DOHH2 (cell line): ENCODE measurements around the gene MTCL1.

ENCODE experiments used
- H3F3A ChIP-seq: fragments of 200-600 bp; sonication (generic), shearing (Covaris generic); 2 replicates; pipeline ENCODE4 v1.6.0; 2016; ENCODE audit warnings: antibody characterized with exemption, mild to moderate bottlenecking; ENCODE audit not compliant: control insufficient read depth, insufficient read depth
- H3K27ac ChIP-seq: fragments of 200-600 bp; sonication (generic); 2 replicates; pipeline ENCODE4 v1.5.1; 2014; ENCODE audit warnings: low read depth, mild to moderate bottlenecking, low read length, moderate library complexity
- H3K27me3 ChIP-seq: fragments of 200-600 bp; sonication (generic); 2 replicates; pipeline ENCODE4 v1.6.1; 2014; ENCODE audit warnings: mild to moderate bottlenecking, low read length, mixed read lengths; ENCODE audit not compliant: control insufficient read depth
- H3K36me3 ChIP-seq: fragments of 200-600 bp; sonication (generic); 2 replicates; pipeline ENCODE4 v1.6.1; 2014; ENCODE audit warnings: mild to moderate bottlenecking, low read length, moderate library complexity, mixed read lengths; ENCODE audit not compliant: control insufficient read depth
- H3K4me1 ChIP-seq: fragments of 200-600 bp; sonication (generic); 2 replicates; pipeline ENCODE4 v1.6.1; 2014; ENCODE audit warnings: mild to moderate bottlenecking, low read length, mixed read lengths; ENCODE audit not compliant: control insufficient read depth
- H3K4me2 ChIP-seq: fragments of 200-600 bp; sonication (generic); 2 replicates; pipeline ENCODE4 v1.6.0; 2014; ENCODE audit warnings: mild to moderate bottlenecking, low read length, moderate library complexity
- H3K4me3 ChIP-seq: fragments of 200-600 bp; sonication (generic); 2 replicates; pipeline ENCODE4 v1.5.1; 2014; ENCODE audit warnings: mild to moderate bottlenecking, low read length, mixed read lengths
- H3K79me2 ChIP-seq: fragments of 200-600 bp; sonication (generic); 2 replicates; pipeline ENCODE4 v1.6.1; 2014; ENCODE audit warnings: mild to moderate bottlenecking, low read length, mixed read lengths; ENCODE audit not compliant: control insufficient read depth
- H3K9me2 ChIP-seq: fragments of 200-600 bp; sonication (generic); replicated peaks from 2 replicates; pipeline ENCODE4 v1.6.1; 2014; ENCODE audit warnings: mild to moderate bottlenecking, low read length, mixed read lengths; ENCODE audit not compliant: control insufficient read depth
- H3K9me3 ChIP-seq: fragments of 200-600 bp; sonication (generic); 2 replicates; pipeline ENCODE4 v1.6.1; 2014; ENCODE audit warnings: antibody characterized with exemption, low read length, mixed read lengths; ENCODE audit not compliant: control insufficient read depth, insufficient read depth
- H4K20me1 ChIP-seq: fragments of 200-600 bp; sonication (generic); 2 replicates; pipeline ENCODE4 v1.6.0; 2014; ENCODE audit warnings: low read depth, mild to moderate bottlenecking, antibody characterized with exemption, low read length, moderate library complexity; ENCODE audit not compliant: control insufficient read depth, insufficient read depth
- EZH2phosphoT487 ChIP-seq: fragments of 200-600 bp; sonication (generic); IDR thresholded peaks from 2 replicates; pipeline ENCODE4 v1.6.1; 2017; ENCODE audit warnings: borderline replicate concordance, mild to moderate bottlenecking, antibody characterized with exemption, low read length, moderate library complexity, mixed read lengths
- TF ChIP-seq, protein P1 (sequence below): fragments of 200-600 bp; sonication (generic); IDR thresholded peaks from one replicate; pipeline ENCODE4 v1.5.1; 2014; ENCODE audit warnings: antibody characterized with exemption, mild to moderate bottlenecking, low read depth, low read length; ENCODE audit not compliant: poor library complexity, severe bottlenecking

The MTCL1 gene

DNA sequence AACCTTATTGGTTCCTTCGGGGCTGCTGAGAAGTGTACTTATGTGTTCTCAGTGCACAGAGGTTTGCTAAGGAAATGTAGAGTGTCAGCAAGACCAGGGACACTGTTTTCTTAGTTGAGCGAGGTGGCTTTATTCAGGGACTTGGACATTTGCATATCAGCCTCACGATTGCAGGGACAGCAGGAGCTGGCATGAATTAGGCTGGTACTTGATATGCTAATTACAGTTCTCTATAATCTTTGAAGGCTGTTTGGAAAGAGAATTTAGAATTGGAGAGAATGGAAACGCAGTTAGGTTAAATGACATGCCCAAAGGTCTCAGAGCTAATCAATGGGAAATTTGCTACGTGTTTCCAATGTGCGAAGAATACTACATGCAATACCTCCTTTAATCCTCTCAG, 18.7 kb upstream of the MTCL1 start:
- no peaks in the 10 kb centered on the region for H3K79me2 ChIP-seq
- TF ChIP-seq EZH2phosphoT487 = no peak
- TF ChIP-seq, protein P1, sequence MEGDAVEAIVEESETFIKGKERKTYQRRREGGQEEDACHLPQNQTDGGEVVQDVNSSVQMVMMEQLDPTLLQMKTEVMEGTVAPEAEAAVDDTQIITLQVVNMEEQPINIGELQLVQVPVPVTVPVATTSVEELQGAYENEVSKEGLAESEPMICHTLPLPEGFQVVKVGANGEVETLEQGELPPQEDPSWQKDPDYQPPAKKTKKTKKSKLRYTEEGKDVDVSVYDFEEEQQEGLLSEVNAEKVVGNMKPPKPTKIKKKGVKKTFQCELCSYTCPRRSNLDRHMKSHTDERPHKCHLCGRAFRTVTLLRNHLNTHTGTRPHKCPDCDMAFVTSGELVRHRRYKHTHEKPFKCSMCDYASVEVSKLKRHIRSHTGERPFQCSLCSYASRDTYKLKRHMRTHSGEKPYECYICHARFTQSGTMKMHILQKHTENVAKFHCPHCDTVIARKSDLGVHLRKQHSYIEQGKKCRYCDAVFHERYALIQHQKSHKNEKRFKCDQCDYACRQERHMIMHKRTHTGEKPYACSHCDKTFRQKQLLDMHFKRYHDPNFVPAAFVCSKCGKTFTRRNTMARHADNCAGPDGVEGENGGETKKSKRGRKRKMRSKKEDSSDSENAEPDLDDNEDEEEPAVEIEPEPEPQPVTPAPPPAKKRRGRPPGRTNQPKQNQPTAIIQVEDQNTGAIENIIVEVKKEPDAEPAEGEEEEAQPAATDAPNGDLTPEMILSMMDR = no peak
- no peak overlapping the region for H3K27ac ChIP-seq
- no peaks in the 10 kb centered on the region for H3F3A ChIP-seq
- no peak overlapping the region for H3K4me2 ChIP-seq
- no peak overlapping the region for H3K4me3 ChIP-seq
- H3K4me1 ChIP-seq = no peaks in the 10 kb centered on the region
- no peaks in the 10 kb centered on the region for H3K9me2 ChIP-seq
- H3K9me3 ChIP-seq = no peaks in the 10 kb centered on the region
- H3K27me3 ChIP-seq = no peaks in the 10 kb centered on the region
- no peaks in the 10 kb centered on the region for H4K20me1 ChIP-seq
- H3K36me3 ChIP-seq = no peaks in the 10 kb centered on the region

DNA sequence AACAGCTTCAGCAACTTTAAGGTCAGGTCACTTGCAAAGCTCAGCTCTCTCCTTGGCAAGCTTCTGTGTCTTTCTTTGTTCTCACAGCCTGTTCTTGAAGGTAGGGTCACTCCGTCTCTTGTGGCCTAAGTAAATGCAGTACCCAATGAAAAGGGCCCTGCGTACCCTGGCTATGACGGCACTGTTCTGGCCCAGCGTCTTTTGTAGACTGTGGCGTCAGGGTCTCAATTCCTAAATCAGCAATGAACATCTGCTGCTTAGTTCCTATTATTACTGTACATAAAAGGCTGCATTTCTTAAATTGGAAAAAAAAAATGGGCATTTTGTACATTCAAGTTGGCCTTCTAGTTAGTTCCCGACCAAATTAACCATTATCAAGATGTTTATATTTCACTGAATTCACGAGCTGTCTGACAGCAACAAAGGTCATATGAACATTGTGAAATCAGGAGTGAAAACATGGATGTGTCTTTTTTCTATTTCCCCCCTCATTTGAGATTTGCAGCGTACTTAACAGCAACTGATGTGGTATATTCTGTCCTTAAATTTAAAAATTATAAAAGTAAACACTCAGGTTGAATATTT, 17.0 kb upstream of the MTCL1 start:
- Histone ChIP-seq H3K4me2 (no peak overlapping the region), H3K4me1 (no peaks in the 10 kb centered on the region), H3F3A (no peaks in the 10 kb centered on the region), H3K27ac (no peak overlapping the region), H3K9me2 (no peaks in the 10 kb centered on the region), H3K79me2 (no peaks in the 10 kb centered on the region), H3K9me3 (no peaks in the 10 kb centered on the region), H3K4me3 (no peak overlapping the region), H3K36me3 (no peaks in the 10 kb centered on the region), H4K20me1 (no peaks in the 10 kb centered on the region), H3K27me3 (no peaks in the 10 kb centered on the region)
- TF ChIP-seq EZH2phosphoT487 = no peak
- TF ChIP-seq, protein P1 = no peak

DNA sequence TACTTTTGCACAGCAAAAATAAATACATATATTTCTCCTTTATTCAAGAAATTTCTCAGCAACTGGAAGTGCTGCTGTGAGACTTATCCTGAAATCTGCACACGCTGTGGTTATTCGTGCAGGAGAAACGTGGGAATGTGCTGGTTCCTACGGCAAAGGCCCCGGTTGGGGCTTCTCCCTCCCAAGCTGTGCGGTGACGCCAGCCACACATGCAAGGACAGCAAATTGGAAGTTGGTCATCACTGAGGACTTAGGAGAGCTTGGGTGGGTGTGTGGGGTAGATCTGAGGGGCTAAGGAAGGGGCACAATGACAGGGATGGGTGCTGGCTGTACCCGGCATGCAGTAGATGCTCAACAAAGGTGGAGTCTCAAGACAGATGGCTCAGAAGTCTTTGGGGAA, 16.5 kb upstream of the MTCL1 start:
- TF ChIP-seq EZH2phosphoT487 = no peak
- TF ChIP-seq, protein P1 = no peak
- Histone ChIP-seq H3F3A (no peaks in the 10 kb centered on the region), H3K9me2 (no peaks in the 10 kb centered on the region), H3K4me1 (no peaks in the 10 kb centered on the region), H3K36me3 (no peaks in the 10 kb centered on the region), H3K27me3 (no peaks in the 10 kb centered on the region), H3K4me3 (no peak overlapping the region), H3K79me2 (no peaks in the 10 kb centered on the region), H3K4me2 (no peak overlapping the region), H3K9me3 (no peaks in the 10 kb centered on the region), H3K27ac (no peak overlapping the region), H4K20me1 (no peaks in the 10 kb centered on the region)
